ENCODE results near the gene MAP2.

DNA sequence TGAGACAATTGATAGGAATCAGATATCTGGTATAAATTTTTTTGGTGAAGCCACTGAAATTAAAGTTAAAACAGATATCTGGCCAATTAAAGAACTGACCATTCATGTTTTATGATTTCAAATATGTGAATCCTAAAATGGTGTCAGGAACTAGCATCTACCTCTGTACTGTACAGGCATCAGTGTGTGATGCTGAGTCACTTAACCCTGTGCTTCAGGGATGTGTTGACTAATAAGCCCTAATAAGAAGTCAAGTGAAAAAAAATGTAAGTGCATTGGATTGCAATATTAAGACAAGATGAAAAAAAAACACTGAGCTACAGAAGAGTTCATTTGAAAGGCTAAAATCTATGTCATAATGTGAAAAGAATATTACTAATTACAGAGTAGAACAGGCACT, 338.7 kb downstream of the MAP2 start:
- TF ChIP-seq ARNT (IDR thresholded peaks at IDR 0.05), result no peak
- no peak for TF ChIP-seq FOXA1 (IDR thresholded peaks at IDR 0.05)
- no peak for TF ChIP-seq L3MBTL2 (conservative IDR thresholded peaks at IDR 0.05)
- no peak for TF ChIP-seq TARDBP (IDR thresholded peaks at IDR 0.05)
- no peak for TF ChIP-seq SP1 (IDR thresholded peaks at IDR 0.05)
- TF ChIP-seq ELF4 (IDR thresholded peaks at IDR 0.05), result no peak
- TF ChIP-seq, protein P1, sequence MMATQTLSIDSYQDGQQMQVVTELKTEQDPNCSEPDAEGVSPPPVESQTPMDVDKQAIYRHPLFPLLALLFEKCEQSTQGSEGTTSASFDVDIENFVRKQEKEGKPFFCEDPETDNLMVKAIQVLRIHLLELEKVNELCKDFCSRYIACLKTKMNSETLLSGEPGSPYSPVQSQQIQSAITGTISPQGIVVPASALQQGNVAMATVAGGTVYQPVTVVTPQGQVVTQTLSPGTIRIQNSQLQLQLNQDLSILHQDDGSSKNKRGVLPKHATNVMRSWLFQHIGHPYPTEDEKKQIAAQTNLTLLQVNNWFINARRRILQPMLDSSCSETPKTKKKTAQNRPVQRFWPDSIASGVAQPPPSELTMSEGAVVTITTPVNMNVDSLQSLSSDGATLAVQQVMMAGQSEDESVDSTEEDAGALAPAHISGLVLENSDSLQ (IDR thresholded peaks at IDR 0.05), result no peak
- TF ChIP-seq CTBP1 (IDR thresholded peaks at IDR 0.05; ENCODE audit: borderline replicate concordance), result no peak
- TF ChIP-seq NFRKB (IDR thresholded peaks at IDR 0.05), result no peak
- no peak for TF ChIP-seq HDGF (IDR thresholded peaks at IDR 0.05; ENCODE audit: borderline replicate concordance)
